AG09309 (cell line): ENCODE results near the gene INSC.

Experiments used
- DNase-seq: peaks from one replicate; pipeline ENCODE4 v3.0.0-alpha.2; 2010; ENCODE audit warnings: low read depth
- H3K4me3 ChIP-seq: 2 replicates; pipeline ENCODE4 v1.5.1; 2011; ENCODE audit warnings: mild to moderate bottlenecking, low read depth, low read length, moderate library complexity; ENCODE audit not compliant: control insufficient read depth
- TF ChIP-seq, protein P1 (sequence below): IDR thresholded peaks from 2 replicates; pipeline ENCODE4 v1.5.1; 2011; ENCODE audit warnings: mild to moderate bottlenecking, low read depth, low read length, inconsistent platforms; ENCODE audit not compliant: insufficient read depth, control insufficient read depth; ENCODE audit errors: missing control alignments

Gene INSC

DNA sequence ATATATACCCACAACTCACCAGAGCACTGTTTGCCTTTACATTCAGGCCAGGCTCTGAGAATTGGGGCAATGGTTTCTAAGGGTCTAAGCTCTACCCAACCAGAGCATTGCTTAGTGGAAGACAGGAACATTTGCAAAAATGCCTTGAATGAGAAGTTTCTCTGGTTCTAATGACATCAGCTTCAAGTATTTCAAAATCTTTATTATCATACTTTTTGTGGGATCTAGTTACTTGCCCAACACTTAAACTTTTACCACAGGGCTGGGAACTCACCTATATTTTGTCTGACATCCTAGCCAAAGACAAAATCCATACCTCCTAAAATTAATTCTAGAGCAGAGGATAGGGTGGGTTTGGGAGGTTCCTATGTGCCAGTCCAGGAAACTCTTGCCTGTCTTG, 51.5 kb downstream of the INSC start:
- no peak overlapping the region for H3K4me3 ChIP-seq
- TF ChIP-seq, protein P1, sequence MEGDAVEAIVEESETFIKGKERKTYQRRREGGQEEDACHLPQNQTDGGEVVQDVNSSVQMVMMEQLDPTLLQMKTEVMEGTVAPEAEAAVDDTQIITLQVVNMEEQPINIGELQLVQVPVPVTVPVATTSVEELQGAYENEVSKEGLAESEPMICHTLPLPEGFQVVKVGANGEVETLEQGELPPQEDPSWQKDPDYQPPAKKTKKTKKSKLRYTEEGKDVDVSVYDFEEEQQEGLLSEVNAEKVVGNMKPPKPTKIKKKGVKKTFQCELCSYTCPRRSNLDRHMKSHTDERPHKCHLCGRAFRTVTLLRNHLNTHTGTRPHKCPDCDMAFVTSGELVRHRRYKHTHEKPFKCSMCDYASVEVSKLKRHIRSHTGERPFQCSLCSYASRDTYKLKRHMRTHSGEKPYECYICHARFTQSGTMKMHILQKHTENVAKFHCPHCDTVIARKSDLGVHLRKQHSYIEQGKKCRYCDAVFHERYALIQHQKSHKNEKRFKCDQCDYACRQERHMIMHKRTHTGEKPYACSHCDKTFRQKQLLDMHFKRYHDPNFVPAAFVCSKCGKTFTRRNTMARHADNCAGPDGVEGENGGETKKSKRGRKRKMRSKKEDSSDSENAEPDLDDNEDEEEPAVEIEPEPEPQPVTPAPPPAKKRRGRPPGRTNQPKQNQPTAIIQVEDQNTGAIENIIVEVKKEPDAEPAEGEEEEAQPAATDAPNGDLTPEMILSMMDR = no peak
- no peak for DNase-seq

DNA sequence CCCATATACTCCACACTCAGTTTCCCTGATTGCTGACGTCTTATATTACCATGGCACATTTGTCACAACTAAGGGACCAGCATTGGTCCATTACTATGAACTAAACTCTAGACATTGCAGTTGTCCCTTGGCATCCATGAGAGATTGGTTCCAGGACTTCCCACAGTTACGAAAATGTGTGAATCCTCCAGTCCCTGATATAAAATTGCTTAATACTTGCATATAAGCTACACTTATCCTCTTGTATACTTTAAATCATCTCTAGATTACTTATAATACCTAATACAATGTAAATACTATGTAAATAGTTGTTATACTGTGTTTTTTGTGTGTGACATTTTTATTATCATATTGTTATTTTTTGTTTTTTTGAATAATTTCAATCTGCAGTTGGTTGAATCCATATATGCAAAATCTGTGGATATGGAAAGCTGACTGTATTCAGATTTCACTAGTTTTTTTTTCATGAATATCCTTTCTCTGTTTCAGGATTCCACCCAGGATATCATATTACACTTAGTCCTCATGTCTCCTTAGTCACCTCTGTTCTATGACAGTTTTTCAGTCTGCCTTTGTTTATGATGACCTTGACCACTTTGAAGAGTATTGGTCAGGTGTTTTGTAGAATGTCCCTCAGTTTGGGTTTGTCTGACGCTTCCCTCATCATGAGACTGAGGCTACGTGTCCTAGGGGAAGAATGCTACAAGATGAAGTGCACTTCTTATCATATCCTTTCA, 55.3 kb downstream of the INSC start:
- DNase-seq = no peak
- TF ChIP-seq, protein P1 = no peak
- no peak overlapping the region for H3K4me3 ChIP-seq

DNA sequence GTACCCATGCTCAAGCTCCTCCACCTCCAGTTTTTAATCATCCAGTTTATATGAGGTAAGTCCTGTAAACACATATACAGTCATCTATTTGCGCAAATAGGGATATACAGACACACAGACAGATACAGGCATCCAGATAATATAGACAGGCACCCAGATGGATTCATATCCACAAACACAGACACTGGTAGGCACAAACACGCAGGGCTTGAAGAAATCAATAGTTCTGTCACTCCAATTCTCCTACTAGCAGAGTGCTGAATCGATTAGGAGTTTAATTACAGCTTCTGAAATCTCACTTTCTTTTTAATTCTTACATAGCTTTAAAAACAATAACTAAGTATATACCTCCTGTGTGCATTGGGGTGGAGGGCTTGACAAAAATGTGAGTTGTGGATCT, 56.0 kb downstream of the INSC start:
- TF ChIP-seq, protein P1 = no peak
- no peak overlapping the region for H3K4me3 ChIP-seq
- DNase-seq = no peak

DNA sequence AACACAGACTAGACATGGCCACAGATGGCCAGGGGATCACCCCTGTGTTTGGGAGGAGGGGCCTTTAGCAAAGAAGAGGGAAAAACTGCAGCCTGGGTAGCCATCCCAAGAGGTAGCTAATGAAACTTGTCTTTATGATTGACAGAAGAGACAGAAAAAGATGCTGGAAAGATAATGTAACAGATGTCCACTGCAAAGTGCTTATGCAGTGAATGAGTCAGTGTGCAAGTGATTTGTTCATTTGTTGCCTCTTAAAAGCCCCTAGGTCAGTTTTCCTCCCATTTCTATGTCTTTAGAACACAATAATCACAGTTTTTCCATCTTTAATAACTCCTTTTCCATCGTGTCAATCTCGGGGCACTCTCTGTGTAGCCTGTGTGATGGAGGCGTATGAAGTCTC, 57.2 kb downstream of the INSC start:
- TF ChIP-seq, protein P1 = no peak
- H3K4me3 ChIP-seq = no peak overlapping the region
- no peak for DNase-seq

DNA sequence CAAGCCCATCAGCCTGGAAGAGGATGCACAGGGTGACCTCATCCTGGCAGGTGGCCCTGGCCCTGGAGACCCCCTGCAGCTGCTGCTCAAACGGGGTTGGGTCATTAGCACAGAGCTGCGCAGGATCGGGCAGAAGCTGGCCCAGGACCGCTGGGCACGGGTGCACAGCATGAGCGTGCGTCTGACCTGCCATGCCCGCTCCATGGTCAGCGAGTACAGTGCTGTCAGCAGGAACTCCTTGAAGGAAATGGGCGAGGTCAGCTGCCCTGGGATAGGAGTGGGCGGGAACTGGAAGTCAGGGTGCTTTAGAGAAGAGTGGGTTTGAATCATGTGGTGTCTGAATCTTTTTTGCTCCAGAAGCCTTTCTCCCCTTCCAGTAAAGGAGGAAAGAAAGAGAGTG, 61.1 kb downstream of the INSC start:
- H3K4me3 ChIP-seq = no peak overlapping the region
- TF ChIP-seq, protein P1 = no peak
- DNase-seq = no peak

DNA sequence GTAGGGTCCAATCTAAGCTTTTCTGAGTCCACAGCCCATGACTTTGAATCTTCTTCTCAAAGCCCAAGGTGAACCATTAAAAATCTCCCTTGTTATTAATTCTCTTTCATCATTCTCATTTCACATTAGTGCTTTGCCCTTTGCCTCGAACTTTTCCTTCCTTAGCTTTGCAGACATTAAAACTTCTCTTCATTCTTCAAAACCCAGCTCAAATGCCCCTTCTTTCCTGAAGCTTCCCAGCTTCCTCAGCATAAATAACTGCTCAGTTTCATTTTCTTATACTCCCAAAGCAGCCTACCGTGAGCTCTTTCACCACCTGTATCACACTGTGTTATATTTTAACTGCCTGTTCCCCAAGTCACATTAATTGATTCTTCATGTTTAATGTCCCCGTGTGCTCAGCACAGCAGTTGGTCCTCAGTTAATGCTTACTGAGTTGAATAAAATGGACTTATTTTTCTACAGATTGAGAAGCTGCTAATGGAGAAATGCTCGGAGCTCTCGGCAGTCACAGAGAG, 62.0 kb downstream of the INSC start:
- TF ChIP-seq, protein P1 = no peak
- no peak for DNase-seq

More for the DNA sequence above, 62.0 kb downstream of the INSC start:
- no peak overlapping the region for H3K4me3 ChIP-seq
